Measurements from ENCODE around the gene METTL17. TPM values are rescaled to one million over a fixed set of nuclear protein-coding genes. Genes with fewer than 3 reads are reported as not detected.

METTL17 gene
- total and polyA plus RNA-seq, 2 of the 13 experiments (the other 11 are each of a cell fraction or from before 2014, with no cell fraction given) = 122 to 199 TPM

DNA sequence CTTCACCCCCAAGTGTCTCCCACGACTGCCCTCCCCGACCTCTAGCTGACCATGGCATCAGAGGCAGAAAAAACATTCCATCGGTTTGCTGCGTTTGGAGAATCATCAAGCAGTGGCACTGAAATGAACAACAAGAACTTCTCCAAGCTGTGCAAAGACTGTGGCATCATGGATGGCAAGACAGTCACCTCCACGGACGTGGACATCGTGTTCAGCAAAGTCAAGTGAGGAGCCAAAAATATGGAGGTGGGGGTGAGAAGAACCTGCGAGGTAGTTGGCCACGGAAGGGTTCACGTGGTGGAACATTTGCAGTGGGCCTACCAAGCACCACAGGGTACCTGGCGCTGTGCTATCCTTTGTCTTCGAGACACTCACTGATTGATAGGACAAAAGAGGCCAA is 40.8 kb downstream of the METTL17 start:
- intact Hi-C loops (cut with micrococcal nuclease; ENCODE audit: unreplicated experiment) (no loop called here), in situ Hi-C loops (cut with HindIII; ENCODE audit: extremely low pct_ligation_motif_present, low pct_unique_long_range_greater_than_20kb) (no loop called here)
- H3K27ac ChIP-seq (ENCODE audit: extremely low read length, insufficient read depth, low read length) = no peak overlapping the region
- H3K9me3 ChIP-seq (ENCODE audit: low read length) = no peaks in the 10 kb centered on the region
- no TSS peak for BruUV-seq (replicated peaks)
- TF ChIP-seq MIER3 (CRISPR knock-in tag; IDR thresholded peaks at IDR 0.05; ENCODE audit: borderline replicate concordance) (no peak), ZNF780A (CRISPR knock-in tag; IDR thresholded peaks at IDR 0.05) (no peak), IRX3 (CRISPR knock-in tag; IDR thresholded peaks at IDR 0.05; ENCODE audit: borderline replicate concordance, low read depth) (no peak), KDM1A (CRISPR knock-in tag; IDR thresholded peaks at IDR 0.05) (no peak), ZNF430 (CRISPR knock-in tag; IDR thresholded peaks at IDR 0.05) (no peak), SRSF4 (IDR thresholded peaks at IDR 0.05; ENCODE audit: low read depth, low read length, poor library complexity, severe bottlenecking) (no peak), HDAC1 (CRISPR knock-in tag; IDR thresholded peaks at IDR 0.05) (no peak), ZNF451 (CRISPR knock-in tag; IDR thresholded peaks at IDR 0.05) (no peak), MED8 (CRISPR knock-in tag; IDR thresholded peaks at IDR 0.05; ENCODE audit: insufficient replicate concordance) (no peak), ZNF598 (CRISPR knock-in tag; IDR thresholded peaks at IDR 0.05; ENCODE audit: borderline replicate concordance) (no peak), CAMTA2 (CRISPR knock-in tag; IDR thresholded peaks at IDR 0.05; ENCODE audit: borderline replicate concordance) (no peak), ZNF160 (CRISPR knock-in tag; IDR thresholded peaks at IDR 0.05) (no peak), ZNF549 (CRISPR knock-in tag; IDR thresholded peaks at IDR 0.05) (no peak)
- TF ChIP-seq, protein P1, sequence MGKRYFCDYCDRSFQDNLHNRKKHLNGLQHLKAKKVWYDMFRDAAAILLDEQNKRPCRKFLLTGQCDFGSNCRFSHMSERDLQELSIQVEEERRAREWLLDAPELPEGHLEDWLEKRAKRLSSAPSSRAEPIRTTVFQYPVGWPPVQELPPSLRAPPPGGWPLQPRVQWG (CRISPR knock-in tag; IDR thresholded peaks at IDR 0.05; ENCODE audit: borderline replicate concordance, low read depth) = no peak
- no peak for FAIRE-seq
- no peak for DNase-seq (ENCODE audit: low spot score)
- H2AFZ ChIP-seq (ENCODE audit: low read length) = no peak overlapping the region
- no peaks in the 10 kb centered on the region for H3K79me2 ChIP-seq (ENCODE audit: insufficient read depth, low read length)
- no peak overlapping the region for H3K9ac ChIP-seq (ENCODE audit: insufficient read depth, low read depth, low read length)
- no peak overlapping the region for H3K4me2 ChIP-seq (ENCODE audit: low read depth, low read length)
- ChIA-PET CTCF (ENCODE audit: low intra/inter-chr PET ratio, low total read pairs) (no interaction called here), POLR2A (no interaction called here)
- WGBS (ENCODE audit: low lambda C conversion rate) = 89% methylated on average over 12 of the region's 12 CpGs
- no peaks in the 10 kb centered on the region; a peak in 1 of 5 replicates for H3K27me3 ChIP-seq (ENCODE audit: control insufficient read depth in 1 of 2, insufficient read depth in 2 of 2, low read length in 2 of 2)
- H3K4me3 ChIP-seq (replicated peaks in 1 of 3; ENCODE audit: insufficient read depth in 1 of 3, low read depth in 2 of 3, low read length in 3 of 3) = no peak overlapping the region
- H4K20me1 ChIP-seq (ENCODE audit: insufficient read depth, low read length) = no peaks in the 10 kb centered on the region
- H3K36me3 ChIP-seq (replicated peaks in 1 of 2; ENCODE audit: control insufficient read depth in 1 of 2, insufficient read depth in 2 of 2, low read length in 2 of 2) = no peaks in the 10 kb centered on the region
- H3K4me1 ChIP-seq (ENCODE audit: insufficient read depth, low read length) = peaks cover 29% of the 10 kb centered on the region
- ATAC-seq = no peak

Data from HepG2 (cell line).